Endothelial cell of umbilical vein (primary cell): ENCODE results near the gene ERGIC1. TPM values are rescaled to one million over a fixed set of nuclear protein-coding genes. Genes with fewer than 3 reads are reported as not detected.

Experiments
- BruUV-seq: library from RNA; stranded (reverse); fragments of 400-500 nt; replicated peaks from 2 replicates; lab custom pipeline; 2021; lab: Mats Ljungman, UMichigan
- CTCF ChIA-PET: fragments of 300-600, 350-600 bp; sonication (Branson Sonifier 250); formaldehyde crosslinking; loops from one replicate; lab custom pipeline; 2021; ENCODE audit warnings: antibody characterized with exemption, inconsistent platforms; lab: Charles Lee
- POLR2A ChIA-PET: fragments of 300-600, 350-600 bp; sonication (Branson Sonifier 250); formaldehyde crosslinking; loops from one replicate; lab custom pipeline; 2021; ENCODE audit warnings: antibody characterized with exemption, inconsistent platforms; lab: Charles Lee
- DNase-seq: peaks from one replicate; pipeline ENCODE4 v3.0.0-alpha.2; 2011; ENCODE audit warnings: low read depth, low spot score
- FAIRE-seq: peaks from 2 replicates; lab custom pipeline; 2011; peaks lifted over from hg19 to GRCh38; lab: Jason Lieb, UNC
- H2AFZ ChIP-seq: 2 replicates; pipeline ENCODE4 v1.6.0; 2012; ENCODE audit warnings: low read depth, low read length, control low read depth, inconsistent platforms
- H3K27ac ChIP-seq: 2 replicates; pipeline ENCODE4 v1.5.1; 2011; ENCODE audit warnings: low read depth, mild to moderate bottlenecking, control low read depth, low read length, moderate library complexity; ENCODE audit not compliant: insufficient read depth
- H3K27me3 ChIP-seq, 2 experiments: 2 replicates each; pipeline versions ENCODE4 v1.6.0 to v1.6.1; 2011; ENCODE audit warnings: low read length in 2 of 2, mixed read lengths in 1 of 2; ENCODE audit not compliant: control insufficient read depth in 2 of 2, insufficient read depth in 2 of 2
- H3K36me3 ChIP-seq, 2 experiments: 2 replicates in 1 of 2; 3 replicates in 1 of 2; pipeline ENCODE4 v1.5.1; 2011; ENCODE audit warnings: low read length in 2 of 2, mild to moderate bottlenecking in 1 of 2, moderate library complexity in 1 of 2; ENCODE audit not compliant: control insufficient read depth in 2 of 2, insufficient read depth in 2 of 2; ENCODE audit errors: extremely low read depth in 1 of 2
- H3K4me1 ChIP-seq: 3 replicates; pipeline ENCODE4 v1.5.1; 2011; ENCODE audit warnings: mild to moderate bottlenecking, low read length; ENCODE audit not compliant: control insufficient read depth, insufficient read depth; ENCODE audit errors: extremely low read depth
- H3K4me2 ChIP-seq: 2 replicates; pipeline ENCODE4 v1.6.1; 2011; ENCODE audit warnings: low read length, control low read depth, mixed read lengths; ENCODE audit not compliant: insufficient read depth
- H3K4me3 ChIP-seq, 3 experiments: fragments of 200-600 bp in 1 of 3; sonication (generic), shearing (Covaris generic) in 1 of 3; replicated peaks in 1 of 3; 2 replicates each; pipeline ENCODE4 v1.5.1; 2011 to 2016; ENCODE audit warnings: control low read depth in 3 of 3, low read length in 3 of 3, mild to moderate bottlenecking in 2 of 3, inconsistent platforms in 1 of 3, low read depth in 1 of 3, moderate library complexity in 1 of 3; ENCODE audit not compliant: insufficient read depth in 1 of 3
- H3K79me2 ChIP-seq: 2 replicates; pipeline ENCODE4 v1.6.0; 2012; ENCODE audit warnings: low read length, inconsistent platforms; ENCODE audit not compliant: control insufficient read depth, insufficient read depth
- H3K9ac ChIP-seq: replicated peaks from 2 replicates; pipeline ENCODE3; 2011; ENCODE audit warnings: low read length, control low read depth; ENCODE audit not compliant: insufficient read depth; ENCODE audit errors: extremely low read depth
- H3K9me1 ChIP-seq: replicated peaks from 3 replicates; pipeline ENCODE4 v1.6.0; 2011; ENCODE audit warnings: mild to moderate bottlenecking, low read length; ENCODE audit not compliant: control insufficient read depth, insufficient read depth; ENCODE audit errors: extremely low read depth
- H3K9me3 ChIP-seq: replicated peaks from 2 replicates; pipeline ENCODE4 v1.5.1; 2012; ENCODE audit warnings: low read length, inconsistent platforms; ENCODE audit not compliant: control insufficient read depth, insufficient read depth
- H4K20me1 ChIP-seq: replicated peaks from 2 replicates; pipeline ENCODE3; 2011; ENCODE audit warnings: mild to moderate bottlenecking, low read length; ENCODE audit not compliant: control insufficient read depth, insufficient read depth; ENCODE audit errors: extremely low read depth
- EZH2 ChIP-seq: IDR thresholded peaks from 2 replicates; pipeline ENCODE4 v1.6.1; 2012; ENCODE audit warnings: borderline replicate concordance, low read depth, mild to moderate bottlenecking, moderate library complexity, low read length, inconsistent platforms; ENCODE audit not compliant: severe bottlenecking
- FOS ChIP-seq: IDR thresholded peaks from 2 replicates; pipeline ENCODE4 v1.6.1; 2011; ENCODE audit warnings: mild to moderate bottlenecking, low read length, moderate library complexity, borderline replicate concordance; ENCODE audit not compliant: insufficient read depth
- GATA2 ChIP-seq: IDR thresholded peaks from 2 replicates; pipeline ENCODE4 v1.7.0; 2011; ENCODE audit warnings: low read depth, mild to moderate bottlenecking, moderate library complexity, mixed read lengths, low read length; ENCODE audit not compliant: insufficient read length, insufficient read depth
- JUN ChIP-seq: IDR thresholded peaks from 2 replicates; pipeline ENCODE4 v1.6.1; 2011; ENCODE audit warnings: borderline replicate concordance, low read depth; ENCODE audit not compliant: insufficient read length, insufficient read depth
- MYC ChIP-seq: IDR thresholded peaks from one replicate; pipeline ENCODE4 v1.6.1; 2011; ENCODE audit warnings: mild to moderate bottlenecking, low read depth, low read length
- POLR2A ChIP-seq: IDR thresholded peaks from 2 replicates; pipeline ENCODE4 v1.6.1; 2012; ENCODE audit warnings: low read depth, mild to moderate bottlenecking, control low read depth, low read length
- POLR2AphosphoS5 ChIP-seq: IDR thresholded peaks from 2 replicates; pipeline ENCODE4 v1.6.1; 2012; ENCODE audit warnings: low read depth, mild to moderate bottlenecking, control low read depth, low read length, moderate library complexity; ENCODE audit not compliant: insufficient read depth
- dilution Hi-C: fragments of 300-500 bp; cut with MboI; formaldehyde crosslinking; loops from one replicate; pipeline ENCODE4 v1.15.0; 2019; ENCODE audit warnings: low sequenced_read_pairs; ENCODE audit not compliant: extremely low pct_ligation_motif_present
- intact Hi-C: fragments of 100-400 bp; cut with micrococcal nuclease; formaldehyde crosslinking; loops from one replicate; pipeline ENCODE4 v1.10.0; 2022
- polyA plus RNA-seq, 4 experiments: library from polyadenylated mRNA; depleted of rRNA in 3 of 4; stranded (reverse) in 3 of 4; unstranded in 1 of 4; fragments of >200 nt; gene quantifications; 2 replicates each; pipeline versions ENCODE4 v1.2.1 to v1.2.3, GENCODE V29; 2011 to 2012; ENCODE audit warnings: missing spikeins in 1 of 4
- total RNA-seq: library from RNA; stranded (reverse); gene quantifications from 2 replicates; pipeline ENCODE4 v1.2.3, GENCODE V29; 2021
- TF ChIP-seq, protein P1 (sequence below), 2 donors: IDR thresholded peaks; 1 replicate in 1 of 2; 2 replicates in 1 of 2; pipeline ENCODE4 v1.5.1; 2011; ENCODE audit warnings: low read length in 2 of 2, mild to moderate bottlenecking in 2 of 2, moderate library complexity in 2 of 2, control low read depth in 1 of 2, inconsistent platforms in 1 of 2, low read depth in 1 of 2; ENCODE audit not compliant: insufficient read depth in 1 of 2; ENCODE audit errors: extremely low read depth in 1 of 2
- TF ChIP-seq, protein P2 (sequence below): IDR thresholded peaks from 2 replicates; pipeline ENCODE4 v1.6.1; 2011; ENCODE audit not compliant: insufficient read depth, insufficient read length

Gene ERGIC1
- total and polyA plus RNA-seq, 2 donors (not counting 3 experiments of a cell fraction or from before 2014, with no cell fraction given) = 105 to 109 TPM

DNA sequence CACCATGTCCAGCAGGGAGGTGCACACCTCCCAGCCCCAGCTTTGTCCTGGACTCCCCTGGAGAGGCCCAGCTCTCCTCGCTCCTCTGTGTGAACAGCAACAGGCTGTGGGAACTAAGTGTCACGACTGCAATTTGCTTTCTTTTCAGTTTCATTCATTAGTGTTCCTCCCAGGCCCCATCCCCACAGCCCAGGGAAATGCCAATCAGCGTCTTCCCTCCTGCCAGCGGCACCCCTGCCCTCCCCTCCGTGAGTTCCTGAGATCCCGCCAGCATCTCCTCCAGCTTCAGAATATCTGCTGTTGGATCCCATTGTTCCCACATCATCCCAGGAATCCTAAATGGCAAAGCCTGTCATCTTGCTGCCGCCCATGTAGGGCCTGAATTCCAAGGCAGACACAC lies 112.1 kb downstream of the ERGIC1 start:
- no peak overlapping the region for H3K4me2 ChIP-seq
- ChIA-PET CTCF (no interaction called here), POLR2A (no interaction called here)
- intact Hi-C loops (no loop called here), dilution Hi-C loops (no loop called here)
- no peaks in the 10 kb centered on the region for H3K9me1 ChIP-seq
- H3K4me3 ChIP-seq = no peak overlapping the region
- H3K9me3 ChIP-seq = no peaks in the 10 kb centered on the region
- FAIRE-seq (no peak), DNase-seq (no peak)
- no peaks in the 10 kb centered on the region for H3K27me3 ChIP-seq
- no peak overlapping the region for H3K27ac ChIP-seq
- peaks cover 14% of the 10 kb centered on the region for H3K4me1 ChIP-seq
- no peak overlapping the region for H3K9ac ChIP-seq
- BruUV-seq = no TSS peak
- H4K20me1 ChIP-seq = no peaks in the 10 kb centered on the region
- H3K36me3 ChIP-seq = peaks cover 0 to 10% of the 10 kb centered on the region in 2 experiments
- TF ChIP-seq, protein P1, sequence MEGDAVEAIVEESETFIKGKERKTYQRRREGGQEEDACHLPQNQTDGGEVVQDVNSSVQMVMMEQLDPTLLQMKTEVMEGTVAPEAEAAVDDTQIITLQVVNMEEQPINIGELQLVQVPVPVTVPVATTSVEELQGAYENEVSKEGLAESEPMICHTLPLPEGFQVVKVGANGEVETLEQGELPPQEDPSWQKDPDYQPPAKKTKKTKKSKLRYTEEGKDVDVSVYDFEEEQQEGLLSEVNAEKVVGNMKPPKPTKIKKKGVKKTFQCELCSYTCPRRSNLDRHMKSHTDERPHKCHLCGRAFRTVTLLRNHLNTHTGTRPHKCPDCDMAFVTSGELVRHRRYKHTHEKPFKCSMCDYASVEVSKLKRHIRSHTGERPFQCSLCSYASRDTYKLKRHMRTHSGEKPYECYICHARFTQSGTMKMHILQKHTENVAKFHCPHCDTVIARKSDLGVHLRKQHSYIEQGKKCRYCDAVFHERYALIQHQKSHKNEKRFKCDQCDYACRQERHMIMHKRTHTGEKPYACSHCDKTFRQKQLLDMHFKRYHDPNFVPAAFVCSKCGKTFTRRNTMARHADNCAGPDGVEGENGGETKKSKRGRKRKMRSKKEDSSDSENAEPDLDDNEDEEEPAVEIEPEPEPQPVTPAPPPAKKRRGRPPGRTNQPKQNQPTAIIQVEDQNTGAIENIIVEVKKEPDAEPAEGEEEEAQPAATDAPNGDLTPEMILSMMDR (IDR thresholded peaks at IDR 0.05; ENCODE audit: extremely low read depth in 1 of 2, insufficient read depth in 1 of 2, low read depth in 1 of 2, low read length in 2 of 2) = no peak
- TF ChIP-seq GATA2 = no peak
- TF ChIP-seq EZH2 = no peak
- TF ChIP-seq, protein P2, sequence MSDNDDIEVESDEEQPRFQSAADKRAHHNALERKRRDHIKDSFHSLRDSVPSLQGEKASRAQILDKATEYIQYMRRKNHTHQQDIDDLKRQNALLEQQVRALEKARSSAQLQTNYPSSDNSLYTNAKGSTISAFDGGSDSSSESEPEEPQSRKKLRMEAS = no peak
- TF ChIP-seq POLR2AphosphoS5 = no peak
- TF ChIP-seq JUN = no peak
- TF ChIP-seq MYC = no peak
- no peak for TF ChIP-seq POLR2A
- TF ChIP-seq FOS = no peak
- no peaks in the 10 kb centered on the region for H3K79me2 ChIP-seq
- H2AFZ ChIP-seq = no peak overlapping the region
